NOMO-1 treated with DMSO at 0.1 percent for 48 hours (cell line): ENCODE measurements around the gene DTD1.

ENCODE experiments used
- DNase-seq: peaks from one replicate; lab custom pipeline; 2025; ENCODE audit not compliant: unreplicated experiment; lab: John Stamatoyannopoulos, UW

The DTD1 gene, protein sequence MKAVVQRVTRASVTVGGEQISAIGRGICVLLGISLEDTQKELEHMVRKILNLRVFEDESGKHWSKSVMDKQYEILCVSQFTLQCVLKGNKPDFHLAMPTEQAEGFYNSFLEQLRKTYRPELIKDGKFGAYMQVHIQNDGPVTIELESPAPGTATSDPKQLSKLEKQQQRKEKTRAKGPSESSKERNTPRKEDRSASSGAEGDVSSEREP

DNA sequence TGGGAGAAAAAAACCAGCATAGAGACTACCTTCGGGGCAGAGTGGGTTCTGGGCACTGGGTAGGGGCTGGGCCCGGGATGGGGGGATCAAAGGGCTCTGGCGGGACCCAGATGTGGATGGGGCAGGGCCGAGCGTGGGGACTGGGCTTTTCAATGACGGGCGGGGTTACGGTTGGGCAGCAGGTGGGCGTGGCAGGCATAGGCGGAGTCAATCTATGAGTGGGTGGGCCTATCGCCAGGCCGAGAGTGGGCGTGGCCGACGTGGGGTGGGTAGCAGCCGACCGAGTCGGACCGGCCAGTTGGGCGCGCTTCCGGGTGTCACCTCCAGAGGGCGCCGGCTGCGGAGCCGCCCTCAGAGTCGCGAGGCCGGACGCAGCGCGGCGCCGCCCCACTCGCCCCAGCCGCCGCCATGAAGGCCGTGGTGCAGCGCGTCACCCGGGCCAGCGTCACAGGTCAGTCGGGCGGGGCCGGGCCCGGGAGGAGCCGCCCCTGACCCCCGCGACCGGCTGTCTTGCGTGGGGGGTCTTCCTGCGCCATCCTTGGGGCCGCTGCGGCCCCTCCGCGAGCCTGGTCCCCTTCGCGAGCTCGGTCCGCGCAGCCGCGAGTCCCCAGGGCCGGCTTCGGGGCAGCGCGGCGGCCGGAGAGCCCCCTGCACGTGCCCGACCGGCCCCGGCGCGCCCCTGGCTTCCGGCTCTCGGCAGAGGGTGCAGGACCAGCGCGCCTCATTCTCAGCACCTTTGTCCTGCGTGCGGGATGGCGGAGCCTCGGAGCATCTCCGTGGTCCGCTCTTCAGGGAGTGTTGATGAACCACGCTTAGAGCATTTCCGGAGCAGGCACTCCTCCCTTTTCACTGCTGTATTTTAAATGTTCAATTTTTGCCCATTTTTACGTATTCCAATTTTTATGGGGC is at the start of gene DTD1:
Gene DTD1 (plus strand): TSS at position 390 of the 909 bp plus-strand sequence. CDS start 19 bp downstream, at position 409.
- DNase-seq, result peak; percentile 71

GRCh38 chr20:18541741-18542140 is 46.1 kb upstream of the DTD1 start:
- DNase-seq, result no peak

DNA sequence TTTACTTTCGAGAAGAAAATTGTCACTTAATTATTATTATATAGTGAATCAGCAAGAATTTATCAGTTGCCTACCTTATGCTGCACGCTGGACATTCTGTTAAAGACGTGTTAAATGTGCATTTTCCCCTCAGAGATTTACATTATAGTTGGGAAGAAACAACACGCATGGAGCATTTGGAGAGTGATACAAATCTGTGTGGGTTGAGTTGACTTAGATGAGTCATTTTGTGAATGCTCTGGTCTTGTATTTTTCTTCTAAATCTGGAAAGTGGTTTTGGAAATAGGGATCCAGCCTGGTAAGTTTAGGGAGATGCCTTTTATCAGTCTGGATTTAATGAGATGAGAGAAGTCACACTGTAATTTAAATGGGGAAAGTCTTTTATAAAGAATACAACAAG is 44.6 kb upstream of the DTD1 start:
- DNase-seq, result no peak

DNA sequence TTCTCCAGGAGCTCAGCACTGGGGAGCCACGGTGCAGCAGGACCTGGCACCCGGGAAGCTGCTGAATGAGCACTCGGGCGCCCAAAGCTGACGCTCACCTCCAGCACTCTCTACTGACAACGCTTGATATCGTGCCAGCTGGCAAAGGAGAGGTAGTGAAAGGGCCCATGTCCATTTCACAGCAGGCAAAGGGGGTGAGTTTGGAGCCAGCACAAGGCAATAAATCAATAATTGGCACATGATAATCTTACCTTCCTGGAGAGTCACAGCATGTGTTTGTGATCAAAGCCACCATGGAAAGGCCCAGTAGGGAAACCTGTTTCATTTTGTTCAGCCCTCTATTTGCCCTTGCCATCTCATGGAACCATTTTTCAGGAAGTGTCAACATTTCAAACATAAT is 43.9 kb upstream of the DTD1 start:
- DNase-seq, result no peak

- DNase-seq, result no peak
These were observed 42.3 kb upstream of the DTD1 start for GRCh38 chr20:18545566-18545965.

GRCh38 chr20:18548465-18548864 is 39.4 kb upstream of the DTD1 start:
- DNase-seq, result no peak

- no peak for DNase-seq
These were observed 34.1 kb upstream of the DTD1 start for GRCh38 chr20:18553746-18554145.

DNA sequence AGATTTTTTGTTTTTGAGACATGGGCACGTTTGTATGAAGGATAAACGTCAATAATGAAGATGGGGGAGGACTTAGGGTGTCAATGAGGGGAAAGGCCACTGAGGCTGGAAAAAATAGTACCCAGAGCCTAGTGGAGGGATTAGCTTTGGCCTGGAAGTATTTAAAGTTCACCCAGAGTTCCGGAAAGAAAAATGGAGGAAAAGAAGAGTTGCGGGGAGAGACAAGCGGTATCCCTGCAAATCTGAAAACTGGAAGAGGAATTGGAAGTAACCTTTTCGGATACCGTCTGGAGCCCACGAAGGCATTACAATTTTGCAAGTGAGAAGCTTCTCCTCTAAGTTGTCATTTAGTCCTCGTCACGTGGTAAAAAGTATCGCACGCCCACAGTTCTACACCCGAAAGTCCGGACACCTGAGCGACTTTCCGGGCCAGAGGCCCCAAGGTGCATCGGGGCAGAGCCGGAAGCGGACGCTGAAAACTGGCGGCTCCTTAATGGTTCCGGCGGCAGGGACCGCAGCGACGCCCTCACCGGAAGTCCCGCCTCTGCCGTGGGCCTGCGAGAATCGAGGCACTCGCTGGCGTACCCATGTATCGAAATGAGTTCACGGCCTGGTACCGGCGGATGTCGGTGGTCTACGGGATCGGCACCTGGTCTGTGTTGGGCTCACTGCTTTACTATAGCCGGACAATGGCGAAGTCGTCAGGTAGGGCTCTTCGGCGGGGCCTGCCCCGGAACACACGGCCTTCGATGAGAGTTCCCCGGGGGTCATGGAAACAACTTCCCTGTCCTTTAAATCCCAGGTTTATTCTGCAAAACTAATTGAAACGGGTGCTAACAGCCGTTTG is 20.7 kb upstream of the DTD1 start, which contains the start of gene SMIM26:
Gene SMIM26 (plus strand): TSS at position 541 of the 847 bp plus-strand sequence. CDS start 47 bp downstream, at position 588.
- peak; percentile 86 for DNase-seq

DNA sequence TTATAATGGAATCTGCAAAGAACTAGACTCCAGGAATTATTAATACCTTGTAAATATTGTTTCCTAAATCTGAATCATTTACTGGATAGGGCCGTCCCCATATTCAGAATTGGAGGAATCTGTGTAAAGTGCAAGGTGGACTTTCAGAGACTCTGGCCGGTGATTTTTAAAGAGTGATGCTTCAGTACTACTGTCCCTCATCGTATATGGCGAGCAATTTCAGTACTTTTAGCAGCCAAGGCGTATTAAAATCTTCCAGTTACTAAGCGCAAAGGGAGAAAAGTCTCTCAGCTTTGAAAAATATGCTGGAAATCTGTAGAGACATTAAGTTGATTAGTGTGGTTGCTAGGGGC is 20.1 kb upstream of the DTD1 start:
- no peak for DNase-seq

- no peak for DNase-seq
These were observed 16.8 kb upstream of the DTD1 start for GRCh38 chr20:18571009-18571408.

DNA sequence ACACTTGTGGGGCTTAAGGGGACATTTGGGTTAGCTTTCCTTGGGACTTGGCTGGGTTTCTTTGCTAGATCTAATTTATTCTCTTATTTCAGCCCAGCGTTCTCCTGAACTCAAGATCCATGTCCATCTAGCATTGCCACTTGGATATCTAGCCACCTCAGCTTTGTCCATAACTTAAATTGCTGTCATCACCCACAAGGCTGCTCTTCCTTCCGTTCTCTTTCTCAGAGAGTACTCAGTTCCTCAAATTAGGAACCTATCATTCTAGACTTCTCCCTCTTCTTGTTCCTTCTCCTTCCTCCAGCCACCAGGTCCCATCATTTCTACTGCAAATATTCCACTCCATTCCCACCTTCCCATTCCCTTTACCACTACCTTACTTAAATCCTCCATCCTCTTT is 16.3 kb upstream of the DTD1 start:
- peak; percentile 90 for DNase-seq

DNA sequence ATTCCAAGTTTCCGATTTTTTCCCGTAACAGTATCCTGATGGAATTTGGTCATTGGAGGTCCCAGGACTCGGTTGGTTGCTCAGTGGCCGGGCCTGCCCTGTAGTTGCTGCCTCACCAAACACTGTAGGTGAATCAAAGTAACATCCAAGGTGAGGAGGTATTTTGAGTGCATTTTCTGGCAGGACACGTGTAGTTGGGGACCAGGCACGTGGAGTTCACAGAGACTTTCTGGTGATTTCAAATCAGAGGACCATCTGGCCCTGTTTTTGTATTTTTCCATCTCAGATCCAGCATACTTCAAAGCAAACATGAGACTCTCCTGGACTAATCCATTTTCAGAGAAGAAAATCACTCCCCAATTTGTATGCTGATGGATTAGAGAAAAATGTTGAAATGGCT is 9.9 kb upstream of the DTD1 start:
- DNase-seq, result no peak

- peak; percentile 17 for DNase-seq
These were observed 9.3 kb upstream of the DTD1 start for GRCh38 chr20:18578581-18578980.

- DNase-seq, result no peak
These were observed 7.8 kb upstream of the DTD1 start for GRCh38 chr20:18580012-18580411.

DNA sequence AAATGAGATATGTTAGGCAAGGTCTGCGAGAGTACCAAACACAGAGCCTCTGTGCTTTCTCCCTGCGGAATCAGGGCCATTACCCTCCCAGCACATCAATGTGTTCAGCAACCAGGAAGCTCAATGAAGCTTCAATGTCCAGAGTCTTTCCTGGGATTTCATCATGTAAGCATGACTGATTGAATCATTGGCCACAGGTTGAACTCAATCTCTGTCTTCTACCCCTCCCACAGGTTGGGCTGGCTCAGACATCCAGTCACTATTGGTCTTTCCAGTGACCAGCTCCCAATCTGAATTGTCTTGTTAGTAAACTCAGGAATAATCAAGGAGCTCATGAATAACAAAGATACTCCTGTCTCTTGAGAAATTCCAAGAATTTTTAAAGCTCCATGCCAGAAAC is 2.7 kb upstream of the DTD1 start:
- DNase-seq, result no peak

DNA sequence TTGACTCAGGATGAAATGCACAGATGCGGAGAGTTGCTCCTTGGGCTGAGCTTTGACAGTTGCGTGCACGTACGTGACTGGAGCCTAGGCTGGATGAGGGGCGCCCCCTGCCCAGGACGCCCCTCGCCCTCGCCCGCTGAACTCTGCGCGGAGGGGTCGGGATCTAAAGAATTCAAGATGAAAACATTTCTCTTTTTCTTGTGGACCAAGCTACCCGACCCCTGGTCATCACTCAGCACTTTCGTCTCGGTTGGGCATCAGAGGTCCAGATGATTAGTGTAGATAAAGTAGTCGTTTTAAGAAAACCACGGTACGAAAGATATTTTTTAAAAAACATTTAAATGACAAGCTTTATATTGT is 700 bp downstream of the DTD1 start:
- no peak for DNase-seq

GRCh38 chr20:18589941-18590674 is 2.3 kb downstream of the DTD1 start:
- no peak for DNase-seq

DNA sequence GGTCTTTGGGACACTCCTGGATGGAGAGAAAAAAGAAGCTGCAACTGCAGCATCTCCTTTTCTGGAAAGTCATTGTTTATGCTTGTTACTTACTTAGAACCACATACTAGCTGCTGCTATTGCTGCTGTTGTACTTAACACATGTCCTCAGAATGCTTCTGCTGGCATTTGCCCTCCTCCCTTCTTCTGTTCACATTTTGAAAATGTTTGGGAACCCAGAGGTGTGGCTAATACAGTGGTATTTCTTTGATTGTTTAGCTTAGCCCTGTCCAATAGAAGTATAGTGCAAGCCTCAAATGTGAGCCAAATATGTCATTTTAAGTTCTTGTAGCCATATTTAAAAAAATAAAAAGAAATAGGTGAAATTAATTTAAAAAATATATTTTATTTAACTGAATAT is 8.4 kb downstream of the DTD1 start:
- DNase-seq, result no peak

- DNase-seq, result no peak
These were observed 21.9 kb downstream of the DTD1 start for GRCh38 chr20:18609741-18610140.

DNA sequence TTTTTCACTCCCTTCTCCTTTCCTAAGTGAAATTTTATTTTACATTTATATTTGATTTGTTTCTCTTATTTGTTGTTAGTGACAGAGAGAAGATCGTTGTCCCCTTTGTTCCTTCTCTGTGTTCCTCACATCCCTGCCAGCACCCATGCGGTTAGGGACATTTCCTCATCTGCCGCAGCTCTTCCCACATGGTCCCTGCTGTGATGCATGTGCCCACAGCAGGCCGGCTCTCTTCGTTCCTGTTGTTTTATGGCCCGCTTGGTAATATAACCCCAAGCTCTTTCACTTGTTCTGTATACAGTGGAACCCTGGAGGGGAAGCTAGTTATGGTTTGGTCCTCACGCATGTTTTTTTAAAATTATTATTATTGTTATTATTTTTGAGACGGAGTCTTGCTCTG is 23.6 kb downstream of the DTD1 start:
- no peak for DNase-seq

DNA sequence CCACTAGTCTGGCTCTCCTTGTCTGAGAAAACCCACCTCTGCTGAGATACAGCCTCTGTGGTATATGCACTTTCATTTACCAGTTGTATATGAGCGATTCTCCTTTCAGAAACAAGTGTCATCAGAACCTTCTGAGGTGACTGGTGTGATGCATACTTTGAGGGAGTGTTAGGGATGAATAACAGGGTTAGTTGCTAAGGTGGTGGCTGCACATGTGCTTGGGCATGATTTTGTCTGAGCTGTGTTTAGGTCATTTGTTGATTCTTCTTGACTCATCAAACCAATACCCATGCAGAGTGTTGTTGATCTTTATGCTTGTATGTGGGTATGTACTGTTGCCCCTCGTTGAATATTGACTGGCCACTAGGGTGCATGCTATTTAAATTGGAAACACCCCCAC is 25.7 kb downstream of the DTD1 start:
- DNase-seq, result no peak
